Measurements from ENCODE around the gene TPRX2. TPM values are rescaled to one million over a fixed set of nuclear protein-coding genes. Genes with fewer than 3 reads are reported as not detected.

Gene TPRX2
- total and polyA plus RNA-seq, 10 donors: not detected

DNA sequence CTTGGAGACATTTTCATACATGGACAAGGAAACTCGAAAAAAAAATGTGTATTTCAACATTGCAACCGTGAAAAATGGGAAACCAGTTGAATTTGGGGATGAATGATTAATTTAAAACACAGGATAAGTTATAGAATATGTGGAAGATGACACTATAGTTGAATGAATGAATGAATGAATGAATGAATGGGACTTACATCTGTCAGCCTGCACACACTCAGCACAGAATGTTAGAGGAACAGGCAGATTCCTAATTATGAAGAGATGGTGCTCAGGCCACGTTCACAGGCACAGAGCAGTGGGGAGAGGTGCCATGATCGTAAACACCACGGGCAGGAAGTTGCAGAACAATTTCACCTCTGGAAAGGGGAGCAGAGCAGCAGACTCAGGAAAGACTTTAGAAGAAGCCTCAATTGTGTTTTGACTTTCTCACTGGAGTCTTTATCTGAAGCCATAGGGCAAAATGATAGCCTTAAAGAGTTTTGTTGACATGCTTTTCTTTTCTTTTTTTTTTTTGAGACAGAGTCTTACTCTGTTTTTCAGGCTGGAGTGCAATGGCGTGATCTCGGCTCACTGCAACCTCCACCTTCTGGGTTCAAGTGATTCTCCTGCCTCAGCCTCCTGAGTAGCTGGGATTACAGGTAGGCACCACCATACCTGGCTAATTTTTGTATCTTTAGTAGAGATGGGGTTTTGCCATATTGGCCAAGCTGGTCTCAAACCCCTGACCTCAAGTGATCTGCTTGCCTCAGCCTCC lies 32.0 kb downstream of the TPRX2 start:
- H3K9me3 ChIP-seq: peaks cover 0 to 32% (median 20%) of the 10 kb centered on the region in 8 donors
- TF ChIP-seq POLR2A (IDR thresholded peaks at IDR 0.05): no peak
- TF ChIP-seq, protein P1, sequence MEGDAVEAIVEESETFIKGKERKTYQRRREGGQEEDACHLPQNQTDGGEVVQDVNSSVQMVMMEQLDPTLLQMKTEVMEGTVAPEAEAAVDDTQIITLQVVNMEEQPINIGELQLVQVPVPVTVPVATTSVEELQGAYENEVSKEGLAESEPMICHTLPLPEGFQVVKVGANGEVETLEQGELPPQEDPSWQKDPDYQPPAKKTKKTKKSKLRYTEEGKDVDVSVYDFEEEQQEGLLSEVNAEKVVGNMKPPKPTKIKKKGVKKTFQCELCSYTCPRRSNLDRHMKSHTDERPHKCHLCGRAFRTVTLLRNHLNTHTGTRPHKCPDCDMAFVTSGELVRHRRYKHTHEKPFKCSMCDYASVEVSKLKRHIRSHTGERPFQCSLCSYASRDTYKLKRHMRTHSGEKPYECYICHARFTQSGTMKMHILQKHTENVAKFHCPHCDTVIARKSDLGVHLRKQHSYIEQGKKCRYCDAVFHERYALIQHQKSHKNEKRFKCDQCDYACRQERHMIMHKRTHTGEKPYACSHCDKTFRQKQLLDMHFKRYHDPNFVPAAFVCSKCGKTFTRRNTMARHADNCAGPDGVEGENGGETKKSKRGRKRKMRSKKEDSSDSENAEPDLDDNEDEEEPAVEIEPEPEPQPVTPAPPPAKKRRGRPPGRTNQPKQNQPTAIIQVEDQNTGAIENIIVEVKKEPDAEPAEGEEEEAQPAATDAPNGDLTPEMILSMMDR (IDR thresholded peaks at IDR 0.05 in 8 of 11, conservative IDR thresholded peaks at IDR 0.05 in 3 of 11): no peak
- no peak for TF ChIP-seq POLR2AphosphoS5 (IDR thresholded peaks at IDR 0.05)
- WGBS, 5 donors: 55 to 61% (median 56%) methylated on average over 7 of the region's 7 CpGs
- intact Hi-C loops (cut with DNase I; ENCODE audit: low total_unique reads): no loop called here
- no peak overlapping the region for H3K4me3 ChIP-seq
- H3K4me1 ChIP-seq: no peaks in the 10 kb centered on the region
- no peak for DNase-seq
- H3K27ac ChIP-seq: peak overlapping the region in 7 of 8 donors; percentile 43 to 82 (median 73)
- peaks cover 0 to 3% (median 0%) of the 10 kb centered on the region in 7 donors for H3K27me3 ChIP-seq (replicated peaks in 1 of 7)
- H3K36me3 ChIP-seq: no peaks in the 10 kb centered on the region

DNA sequence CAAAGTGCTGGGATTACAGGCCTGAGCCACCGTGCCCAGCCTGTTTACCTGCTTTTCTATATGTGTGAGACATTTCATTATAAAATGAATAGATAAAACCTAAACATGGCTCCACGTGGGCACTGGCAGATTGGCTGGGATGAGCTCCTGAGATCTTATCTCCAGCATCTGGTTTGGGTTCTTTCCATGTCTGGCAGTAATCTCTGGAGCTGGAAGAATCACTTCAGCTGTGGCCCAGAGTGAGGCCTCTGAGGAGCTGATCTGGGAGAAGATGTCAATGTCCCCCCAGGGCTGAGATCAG lies 32.5 kb downstream of the TPRX2 start:
- Histone ChIP-seq H3K4me1 (no peaks in the 10 kb centered on the region), H3K4me3 (no peak overlapping the region), H3K27me3 (replicated peaks in 1 of 7) (peaks cover 0 to 3% (median 0%) of the 10 kb centered on the region in 7 donors), H3K27ac (peak overlapping the region in 7 of 8 donors; percentile 43 to 82 (median 73)), H3K9me3 (peaks cover 0 to 37% (median 25%) of the 10 kb centered on the region in 8 donors), H3K36me3 (no peaks in the 10 kb centered on the region)
- no peak for DNase-seq
- intact Hi-C loops (cut with DNase I; ENCODE audit: low total_unique reads): no loop called here
- TF ChIP-seq POLR2AphosphoS5 (IDR thresholded peaks at IDR 0.05): no peak
- TF ChIP-seq, protein P1 (IDR thresholded peaks at IDR 0.05 in 8 of 11, conservative IDR thresholded peaks at IDR 0.05 in 3 of 11): no peak
- no peak for TF ChIP-seq POLR2A (IDR thresholded peaks at IDR 0.05)
- 41 to 67% (median 53%) methylated on average over 2 of the region's 2 CpGs for WGBS, 5 donors

DNA sequence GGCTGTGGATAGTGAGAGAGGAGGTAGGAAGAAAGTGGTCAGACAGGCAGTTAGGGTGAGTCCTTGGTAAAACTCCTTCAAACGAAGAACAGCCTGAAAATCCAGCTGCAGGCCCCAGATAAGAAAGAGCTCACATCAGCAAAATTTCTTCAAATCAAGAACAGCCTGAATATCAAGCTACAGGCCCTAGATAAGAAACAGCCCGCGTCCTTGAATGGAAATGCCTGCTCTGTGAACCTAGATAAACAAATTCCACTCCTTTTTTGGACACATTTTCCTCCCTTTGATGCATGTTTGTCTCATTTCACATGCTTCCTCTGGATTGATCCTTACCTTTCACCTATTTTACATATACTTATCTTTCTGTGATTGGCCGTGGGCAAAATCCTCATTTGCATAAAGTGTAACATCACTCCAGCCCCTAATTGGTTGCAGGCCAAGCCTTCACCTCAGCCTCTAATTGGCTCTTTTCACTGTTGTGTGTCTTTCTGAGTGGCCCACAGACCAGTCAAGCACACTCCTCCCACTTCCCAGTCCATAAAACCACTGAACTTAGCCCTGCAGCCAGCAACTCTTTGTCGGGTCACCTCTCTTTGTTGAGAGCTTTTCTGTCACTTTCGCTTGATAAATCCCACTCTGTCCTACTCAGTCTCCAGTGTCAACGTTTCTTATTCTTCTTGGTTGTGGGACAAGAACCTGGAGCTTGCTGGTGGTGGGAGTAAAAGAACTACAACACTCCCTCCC lies 33.1 kb downstream of the TPRX2 start:
- H3K27ac ChIP-seq: peak overlapping the region; percentile 20 to 82 (median 72)
- WGBS, 5 donors: 54 to 60% (median 56%) methylated on average over 7 of the region's 7 CpGs
- no peaks in the 10 kb centered on the region for H3K36me3 ChIP-seq
- no peaks in the 10 kb centered on the region for H3K4me1 ChIP-seq
- H3K27me3 ChIP-seq (replicated peaks in 1 of 7): peaks cover 0 to 3% (median 0%) of the 10 kb centered on the region in 7 donors
- peaks cover 0 to 37% (median 27%) of the 10 kb centered on the region in 8 donors for H3K9me3 ChIP-seq
- DNase-seq: peak; percentile 41
- intact Hi-C loops (cut with DNase I; ENCODE audit: low total_unique reads): no loop called here
- H3K4me3 ChIP-seq: no peak overlapping the region
- TF ChIP-seq, protein P1 (IDR thresholded peaks at IDR 0.05 in 8 of 11, conservative IDR thresholded peaks at IDR 0.05 in 3 of 11): no peak
- TF ChIP-seq POLR2AphosphoS5 (IDR thresholded peaks at IDR 0.05) (peak in 1 of 3 donors; percentile 73), POLR2A (IDR thresholded peaks at IDR 0.05) (no peak)
